Thyroid gland (tissue), 4 donors: ENCODE results near the gene CILP. TPM values are rescaled to one million over a fixed set of nuclear protein-coding genes. Genes with fewer than 3 reads are reported as not detected.

Experiments
- DNase-seq, 2 donors: peaks; one replicate each; pipeline ENCODE4 v3.0.0-alpha.2; 2019
- H3K27ac ChIP-seq, 3 donors: fragments of 200-600 bp; sonication (generic); 1 replicate in 2 of 3; 2 replicates in 1 of 3; pipeline ENCODE4 v1.5.1; 2016 to 2019; ENCODE audit warnings: mild to moderate bottlenecking in 1 of 3, moderate library complexity in 1 of 3
- H3K27me3 ChIP-seq: fragments of 200-600 bp; sonication (generic); one replicate; pipeline ENCODE4 v1.5.1; 2019
- H3K36me3 ChIP-seq, 2 donors: fragments of 200-600 bp; sonication (generic); one replicate each; pipeline ENCODE4 v1.5.1; 2016 to 2019
- H3K4me1 ChIP-seq, 2 donors: fragments of 200-600 bp; sonication (generic); one replicate each; pipeline ENCODE4 v1.5.1; 2017 to 2019
- H3K4me3 ChIP-seq, 3 donors: fragments of 200-600 bp; sonication (generic); replicated peaks in 1 of 3; 1 replicate in 2 of 3; 2 replicates in 1 of 3; pipeline ENCODE4 v1.5.1; 2016; ENCODE audit warnings: mild to moderate bottlenecking in 1 of 3
- H3K9me3 ChIP-seq: fragments of 200-600 bp; sonication (generic); one replicate; pipeline ENCODE4 v1.5.1; 2017
- POLR2A ChIP-seq, 2 donors: fragments of 450-650 bp; IDR thresholded peaks; one replicate each; pipeline ENCODE4 v1.6.1; 2017; ENCODE audit warnings: antibody characterized with exemption in 2 of 2, mild to moderate bottlenecking in 2 of 2, moderate library complexity in 1 of 2
- WGBS, 2 donors: methylation state at CpG; one replicate each; pipeline ENCODE4 v1.1.5; 2017; 5-methylcytosine and 5-hydroxymethylcytosine counted together
- intact Hi-C: fragments of 100-400 bp; cut with DNase I; formaldehyde crosslinking; loops from one replicate; pipeline ENCODE4 v1.15.1; 2023
- total RNA-seq, 4 donors: library from RNA; depleted of rRNA; stranded (reverse); fragments of >200 nt; gene quantifications; one replicate each; pipeline ENCODE4 v1.2.3, GENCODE V29; 2016
- TF ChIP-seq, protein P1 (sequence below), 6 experiments: fragments of 200-600 bp in 3 of 6; fragments of 450-650 bp in 3 of 6; sonication (generic) in 3 of 6; IDR thresholded peaks; one replicate each; pipeline ENCODE4 v1.5.1; 2016 to 2019; ENCODE audit warnings: antibody characterized with exemption in 6 of 6, mild to moderate bottlenecking in 2 of 6, inconsistent platforms in 1 of 6, moderate library complexity in 1 of 6

Gene CILP
- total RNA-seq, 4 donors from 2014 or later, result 2.1 to 17.6 (median 5.0) TPM

DNA sequence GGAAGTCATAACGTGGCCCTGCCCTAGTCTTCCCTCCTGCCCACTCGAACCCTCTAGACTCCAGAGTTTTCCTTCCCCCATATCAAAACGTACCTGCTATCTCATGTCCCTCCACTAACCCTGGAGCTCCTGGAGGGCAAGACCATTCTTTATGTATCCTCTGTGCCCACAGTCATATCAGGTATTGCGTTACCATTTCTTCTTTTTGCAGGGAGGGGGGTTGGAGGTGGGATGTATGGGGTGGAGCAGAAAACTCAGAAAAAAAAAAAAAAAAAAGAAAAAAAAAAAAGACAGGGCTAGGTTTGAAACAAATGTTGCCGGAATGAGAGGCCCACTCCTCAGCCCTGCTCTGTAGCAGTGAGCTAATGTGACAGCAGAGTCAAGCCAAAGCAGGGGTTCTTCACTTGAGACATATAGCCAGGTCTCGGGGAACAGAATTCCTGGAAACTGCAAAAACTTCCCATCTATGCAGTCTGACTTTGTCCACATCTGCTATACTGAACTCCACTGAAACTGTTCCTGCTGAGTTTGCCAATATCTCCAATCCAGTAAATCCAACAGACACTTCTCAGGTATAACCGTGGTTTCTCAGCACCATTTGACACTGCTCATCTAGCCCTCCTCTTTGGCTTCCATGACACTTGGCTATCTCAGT is 44.3 kb upstream of the CILP start:
- intact Hi-C loops, result no loop called here
- Histone ChIP-seq H3K9me3 (no peaks in the 10 kb centered on the region), H3K4me1 (no peaks in the 10 kb centered on the region), H3K4me3 (no peak overlapping the region), H3K27ac (no peak overlapping the region), H3K36me3 (peaks cover 12 to 18% of the 10 kb centered on the region in 2 donors), H3K27me3 (no peaks in the 10 kb centered on the region)
- WGBS, 2 donors, result 93 to 95% methylated on average over 7 of the region's 7 CpGs
- TF ChIP-seq, protein P1, sequence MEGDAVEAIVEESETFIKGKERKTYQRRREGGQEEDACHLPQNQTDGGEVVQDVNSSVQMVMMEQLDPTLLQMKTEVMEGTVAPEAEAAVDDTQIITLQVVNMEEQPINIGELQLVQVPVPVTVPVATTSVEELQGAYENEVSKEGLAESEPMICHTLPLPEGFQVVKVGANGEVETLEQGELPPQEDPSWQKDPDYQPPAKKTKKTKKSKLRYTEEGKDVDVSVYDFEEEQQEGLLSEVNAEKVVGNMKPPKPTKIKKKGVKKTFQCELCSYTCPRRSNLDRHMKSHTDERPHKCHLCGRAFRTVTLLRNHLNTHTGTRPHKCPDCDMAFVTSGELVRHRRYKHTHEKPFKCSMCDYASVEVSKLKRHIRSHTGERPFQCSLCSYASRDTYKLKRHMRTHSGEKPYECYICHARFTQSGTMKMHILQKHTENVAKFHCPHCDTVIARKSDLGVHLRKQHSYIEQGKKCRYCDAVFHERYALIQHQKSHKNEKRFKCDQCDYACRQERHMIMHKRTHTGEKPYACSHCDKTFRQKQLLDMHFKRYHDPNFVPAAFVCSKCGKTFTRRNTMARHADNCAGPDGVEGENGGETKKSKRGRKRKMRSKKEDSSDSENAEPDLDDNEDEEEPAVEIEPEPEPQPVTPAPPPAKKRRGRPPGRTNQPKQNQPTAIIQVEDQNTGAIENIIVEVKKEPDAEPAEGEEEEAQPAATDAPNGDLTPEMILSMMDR (IDR thresholded peaks at IDR 0.05), result no peak
- no peak for TF ChIP-seq POLR2A (IDR thresholded peaks at IDR 0.05)
- no peak for DNase-seq

DNA sequence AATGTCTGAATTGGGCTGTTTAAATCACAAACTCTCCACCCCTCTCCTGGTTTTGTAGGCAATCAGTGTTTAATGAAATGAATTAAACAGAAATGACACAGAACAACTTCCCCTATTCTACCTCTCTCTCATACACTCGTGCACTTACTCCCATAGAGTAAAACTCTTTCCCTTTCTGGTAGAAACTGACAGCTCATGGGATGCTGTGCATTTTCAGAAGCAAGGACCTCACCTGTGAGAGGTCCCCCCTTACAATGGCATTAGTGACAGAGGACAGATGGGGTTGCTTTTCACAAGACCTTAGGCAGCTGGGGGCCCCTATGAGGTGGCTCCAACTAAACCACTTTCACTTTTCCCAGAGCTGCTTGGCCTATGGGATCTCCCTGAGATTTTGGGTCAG is 43.5 kb upstream of the CILP start:
- Histone ChIP-seq H3K27me3 (no peaks in the 10 kb centered on the region), H3K27ac (no peak overlapping the region), H3K36me3 (peaks cover 5 to 9% of the 10 kb centered on the region in 2 donors), H3K9me3 (no peaks in the 10 kb centered on the region), H3K4me3 (no peak overlapping the region), H3K4me1 (no peaks in the 10 kb centered on the region)
- TF ChIP-seq, protein P1 (IDR thresholded peaks at IDR 0.05), result no peak
- TF ChIP-seq POLR2A (IDR thresholded peaks at IDR 0.05), result no peak
- intact Hi-C loops, result no loop called here
- 87 to 90% methylated on average over 1 of the region's 1 CpG for WGBS, 2 donors
- no peak for DNase-seq

DNA sequence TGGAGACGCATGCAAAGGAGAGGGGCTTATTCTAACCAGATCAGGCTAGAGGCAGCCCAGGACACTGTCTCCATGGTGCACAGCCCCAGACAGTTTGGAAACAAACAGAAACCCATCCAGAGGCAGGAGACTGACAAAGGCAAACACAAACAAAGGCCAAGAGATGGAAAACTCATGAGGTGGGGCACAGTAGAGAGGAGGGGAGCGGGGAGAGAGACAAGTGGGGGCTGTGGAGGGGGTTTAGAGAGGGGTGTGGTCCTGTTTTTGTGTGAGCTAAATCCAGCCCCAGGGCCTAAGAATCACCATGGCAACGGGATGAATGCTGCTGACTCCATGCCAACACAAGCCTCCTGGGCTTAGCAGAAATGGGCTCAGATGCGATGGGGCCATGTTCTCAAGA is 43.1 kb upstream of the CILP start:
- Histone ChIP-seq H3K27ac (no peak overlapping the region), H3K9me3 (no peaks in the 10 kb centered on the region), H3K36me3 (peaks cover 5% of the 10 kb centered on the region in 2 donors), H3K27me3 (no peaks in the 10 kb centered on the region), H3K4me3 (no peak overlapping the region), H3K4me1 (no peaks in the 10 kb centered on the region)
- no peak for DNase-seq
- no peak for TF ChIP-seq POLR2A (IDR thresholded peaks at IDR 0.05)
- TF ChIP-seq, protein P1 (IDR thresholded peaks at IDR 0.05), result no peak
- WGBS, 2 donors, result 54 to 63% methylated on average over 4 of the region's 4 CpGs
- intact Hi-C loops, result no loop called here

DNA sequence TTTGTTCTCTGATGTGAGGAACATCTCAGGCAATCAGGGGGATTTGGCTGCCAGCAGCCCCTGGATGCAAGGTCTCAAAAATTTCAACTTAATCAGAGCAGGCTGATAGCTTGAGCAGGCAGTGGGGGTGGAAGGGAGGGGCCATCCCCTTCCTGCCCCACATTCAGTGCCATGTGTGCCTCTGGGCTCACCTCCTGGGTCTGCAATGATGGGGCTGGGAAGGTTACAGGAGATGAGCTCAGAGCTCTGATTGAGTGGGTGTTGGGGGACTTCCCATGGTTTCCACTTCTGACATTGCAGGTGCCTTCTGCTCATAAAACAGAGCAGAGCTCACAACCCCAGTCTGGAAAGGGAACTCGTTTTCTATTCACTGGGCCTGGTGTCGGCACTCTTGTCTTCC is 38.4 kb upstream of the CILP start:
- no peak overlapping the region for H3K4me3 ChIP-seq
- TF ChIP-seq POLR2A (IDR thresholded peaks at IDR 0.05), result no peak
- TF ChIP-seq, protein P1 (IDR thresholded peaks at IDR 0.05), result no peak
- H3K4me1 ChIP-seq, result no peaks in the 10 kb centered on the region
- WGBS, 2 donors, result 91 to 96% methylated on average over 2 of the region's 2 CpGs
- H3K27me3 ChIP-seq, result no peaks in the 10 kb centered on the region
- H3K36me3 ChIP-seq, result no peaks in the 10 kb centered on the region
- H3K27ac ChIP-seq, result no peak overlapping the region
- no peaks in the 10 kb centered on the region for H3K9me3 ChIP-seq
- intact Hi-C loops, result no loop called here
- DNase-seq, result no peak

DNA sequence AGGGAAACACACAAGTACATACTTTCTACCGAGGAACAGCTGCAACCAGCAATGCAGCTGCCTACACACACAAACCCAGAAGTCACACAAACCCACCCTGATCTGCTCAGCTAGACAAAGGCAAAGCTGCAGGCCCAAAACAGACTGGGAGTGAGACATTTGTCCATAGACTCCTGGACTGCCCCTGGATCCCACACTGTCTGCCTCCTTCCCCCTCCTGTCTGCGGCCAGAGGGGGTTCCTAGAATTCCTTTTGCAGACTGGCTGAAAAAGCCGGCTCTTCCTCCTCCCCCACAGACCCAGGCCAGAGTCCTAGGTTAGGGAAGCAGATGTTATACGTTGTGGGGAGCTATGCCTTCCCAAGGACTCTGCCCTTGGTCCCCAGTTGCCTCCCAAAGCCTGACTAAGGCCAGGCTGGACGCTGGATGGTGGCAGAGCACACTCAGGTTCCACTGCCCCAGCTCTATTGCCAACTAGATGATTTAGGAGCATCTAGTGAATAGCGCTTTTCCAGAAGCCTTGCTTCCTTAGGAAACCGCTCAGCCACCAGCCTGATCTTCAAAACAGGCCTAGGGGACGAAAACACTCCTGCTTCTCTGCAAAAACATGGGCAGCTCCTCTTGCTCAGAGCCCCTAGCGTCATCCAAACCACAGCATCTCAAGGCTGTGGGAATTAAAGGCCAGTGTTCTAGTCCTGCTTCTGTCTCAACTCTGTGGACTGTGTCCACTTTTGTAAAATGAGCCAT is 37.4 kb upstream of the CILP start:
- Histone ChIP-seq H3K9me3 (no peaks in the 10 kb centered on the region), H3K4me1 (no peaks in the 10 kb centered on the region), H3K27ac (no peak overlapping the region), H3K27me3 (no peaks in the 10 kb centered on the region), H3K4me3 (no peak overlapping the region), H3K36me3 (no peaks in the 10 kb centered on the region)
- intact Hi-C loops, result no loop called here
- WGBS, 2 donors, result 79% methylated on average over 6 to 9 of the region's 9 CpGs
- DNase-seq, result no peak
- no peak for TF ChIP-seq POLR2A (IDR thresholded peaks at IDR 0.05)
- TF ChIP-seq, protein P1 (IDR thresholded peaks at IDR 0.05), result no peak
